Skeletal muscle tissue (tissue), 4 donors: ENCODE results near the gene RBM38. TPM values are rescaled to one million over a fixed set of nuclear protein-coding genes. Genes with fewer than 3 reads are reported as not detected.

ENCODE experiments used
- H3K27ac ChIP-seq: one replicate; pipeline ENCODE4 v1.7.0; 2013; ENCODE audit warnings: mild to moderate bottlenecking, low read depth, low read length, inconsistent platforms
- H3K27me3 ChIP-seq, 3 donors: one replicate each; pipeline ENCODE4 v1.7.0; 2013; ENCODE audit warnings: low read length in 3 of 3; ENCODE audit not compliant: control insufficient read depth in 3 of 3, insufficient read depth in 3 of 3
- H3K36me3 ChIP-seq, 3 donors: one replicate each; pipeline ENCODE4 v1.7.0; 2013; ENCODE audit warnings: low read length in 3 of 3; ENCODE audit not compliant: control insufficient read depth in 3 of 3, insufficient read depth in 3 of 3
- H3K4me1 ChIP-seq, 3 donors: one replicate each; pipeline ENCODE4 v1.7.0; 2013; ENCODE audit warnings: low read length in 3 of 3, mild to moderate bottlenecking in 3 of 3; ENCODE audit not compliant: control insufficient read depth in 3 of 3, insufficient read depth in 3 of 3
- H3K4me3 ChIP-seq, 3 donors: one replicate each; pipeline ENCODE4 v1.7.0; 2013; ENCODE audit warnings: low read length in 3 of 3
- H3K9ac ChIP-seq, 3 donors: one replicate each; pipeline ENCODE4 v1.7.0; 2013; ENCODE audit warnings: low read length in 3 of 3, mild to moderate bottlenecking in 3 of 3, moderate library complexity in 2 of 3, low read depth in 1 of 3
- H3K9me3 ChIP-seq, 3 donors: one replicate each; pipeline ENCODE4 v1.7.0; 2013; ENCODE audit warnings: low read length in 3 of 3; ENCODE audit not compliant: control insufficient read depth in 3 of 3
- total RNA-seq: library from RNA; depleted of rRNA; stranded (reverse); fragments of >200 nt; gene quantifications from one replicate; pipeline ENCODE4 v1.2.3, GENCODE V29; 2014
- donor health status: Osteomylitis.

The RBM38 gene
- total RNA-seq, 1 donor from 2014 or later = 60.0 TPM

DNA sequence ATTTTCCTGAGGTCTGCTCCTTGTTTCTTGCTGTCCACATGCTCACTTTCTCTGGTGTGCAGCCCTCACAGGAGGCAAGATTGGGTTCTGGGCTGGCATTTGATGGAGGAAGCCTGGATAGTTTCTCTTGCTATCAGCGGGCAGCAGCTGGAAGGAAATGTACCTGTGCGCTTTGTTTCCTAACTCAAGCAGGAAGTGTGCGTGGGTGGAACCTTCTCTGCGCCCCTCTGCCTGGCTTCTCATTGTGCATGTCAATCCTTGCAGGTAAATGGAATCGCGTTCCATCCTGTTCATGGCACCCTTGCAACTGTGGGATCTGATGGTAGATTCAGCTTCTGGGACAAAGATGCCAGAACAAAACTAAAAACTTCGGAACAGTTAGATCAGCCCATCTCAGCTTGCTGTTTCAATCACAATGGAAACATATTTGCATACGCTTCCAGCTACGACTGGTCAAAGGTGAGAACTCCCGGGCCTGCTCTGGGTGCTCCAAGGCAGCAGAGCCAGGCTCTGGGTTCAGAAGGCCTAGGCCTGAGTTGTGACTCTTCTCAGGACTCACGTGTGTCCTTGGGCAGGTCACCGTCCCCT, 16.8 kb upstream of the RBM38 start:
- H3K27ac ChIP-seq = no peak overlapping the region
- no peak overlapping the region for H3K4me3 ChIP-seq
- peaks cover 0 to 3% (median 0%) of the 10 kb centered on the region in 3 donors for H3K4me1 ChIP-seq
- H3K27me3 ChIP-seq = no peaks in the 10 kb centered on the region
- H3K9me3 ChIP-seq = no peaks in the 10 kb centered on the region
- no peak overlapping the region for H3K9ac ChIP-seq
- peaks cover 72 to 85% (median 77%) of the 10 kb centered on the region in 3 donors for H3K36me3 ChIP-seq

GRCh38 chr20:57374931-57375651, 16.1 kb upstream of the RBM38 start:
- H3K27ac ChIP-seq = no peak overlapping the region
- H3K27me3 ChIP-seq = no peaks in the 10 kb centered on the region
- peak overlapping the region in 1 of 3 donors; percentile 29 for H3K4me3 ChIP-seq
- peaks cover 67 to 80% (median 76%) of the 10 kb centered on the region in 3 donors for H3K36me3 ChIP-seq
- peaks cover 0 to 3% (median 0%) of the 10 kb centered on the region in 3 donors for H3K4me1 ChIP-seq
- no peak overlapping the region for H3K9ac ChIP-seq
- no peaks in the 10 kb centered on the region for H3K9me3 ChIP-seq

- Histone ChIP-seq H3K4me3 (no peak overlapping the region), H3K27ac (no peak overlapping the region), H3K36me3 (peaks cover 65 to 79% (median 76%) of the 10 kb centered on the region in 3 donors), H3K4me1 (peaks cover 0 to 3% (median 0%) of the 10 kb centered on the region in 3 donors), H3K9me3 (no peaks in the 10 kb centered on the region), H3K9ac (no peak overlapping the region), H3K27me3 (no peaks in the 10 kb centered on the region)
Measured at GRCh38 chr20:57375652-57376230, 15.5 kb upstream of the RBM38 start.

- no peak overlapping the region for H3K27ac ChIP-seq
- H3K4me1 ChIP-seq = peaks cover 0 to 3% (median 0%) of the 10 kb centered on the region in 3 donors
- no peak overlapping the region for H3K4me3 ChIP-seq
- H3K27me3 ChIP-seq = no peaks in the 10 kb centered on the region
- H3K36me3 ChIP-seq = peaks cover 51 to 63% (median 60%) of the 10 kb centered on the region in 3 donors
- H3K9ac ChIP-seq = no peak overlapping the region
- no peaks in the 10 kb centered on the region for H3K9me3 ChIP-seq
Measured at GRCh38 chr20:57377350-57377749, 13.8 kb upstream of the RBM38 start.

DNA sequence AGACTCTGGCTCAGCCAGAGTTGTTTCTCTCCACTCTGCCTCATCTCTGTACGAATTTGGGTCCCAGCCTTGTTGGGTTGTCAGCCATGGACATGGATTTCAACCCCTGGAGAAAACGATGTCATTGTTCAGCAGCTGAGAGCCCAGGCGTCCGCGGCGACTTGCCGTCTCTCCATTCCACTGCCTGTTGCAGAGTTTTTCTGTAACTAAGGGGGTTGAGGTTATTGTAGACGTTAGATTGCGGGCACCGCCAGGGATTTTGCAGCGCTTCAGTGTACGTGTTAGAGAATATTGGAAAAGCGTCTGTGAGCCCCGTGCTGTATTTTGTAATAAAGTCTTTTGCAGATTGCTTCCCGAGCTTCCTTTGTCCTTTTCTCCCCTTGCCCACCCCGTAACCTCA, 13.1 kb upstream of the RBM38 start:
- Histone ChIP-seq H3K27me3 (no peaks in the 10 kb centered on the region), H3K4me3 (no peak overlapping the region), H3K9ac (no peak overlapping the region), H3K4me1 (peaks cover 0 to 3% (median 0%) of the 10 kb centered on the region in 3 donors), H3K27ac (no peak overlapping the region), H3K9me3 (no peaks in the 10 kb centered on the region), H3K36me3 (peaks cover 44 to 56% (median 53%) of the 10 kb centered on the region in 3 donors)

DNA sequence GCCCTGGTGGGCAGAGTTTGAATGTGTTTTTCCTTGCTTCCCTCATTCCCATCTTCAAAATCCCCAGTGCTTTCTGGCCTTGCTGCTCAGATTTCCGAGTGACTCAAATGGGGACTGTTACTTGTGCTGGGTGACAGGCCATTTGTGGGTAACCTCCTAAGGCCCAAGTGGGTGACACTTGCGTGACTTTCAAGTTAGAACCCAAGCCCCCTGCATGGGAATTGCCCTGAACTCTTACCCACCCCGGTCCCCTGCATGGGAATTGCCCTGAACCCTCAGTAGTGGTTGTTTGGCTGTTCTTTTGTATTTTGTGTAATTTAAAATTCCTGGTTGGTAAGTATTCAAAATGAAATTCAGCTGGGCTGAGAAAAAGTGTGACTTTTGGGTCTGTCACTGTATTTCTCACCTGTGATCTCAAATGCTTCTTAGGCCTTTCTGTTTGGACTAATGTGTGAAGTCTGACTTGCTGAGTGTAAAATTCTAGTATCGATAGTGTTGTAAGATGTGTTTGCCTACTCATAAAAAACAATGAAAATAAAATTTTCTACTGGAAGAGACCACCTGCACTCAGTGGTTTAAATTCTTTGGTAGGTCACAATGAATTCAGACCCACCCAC, 12.4 kb upstream of the RBM38 start:
- peaks cover 40 to 52% (median 48%) of the 10 kb centered on the region in 3 donors for H3K36me3 ChIP-seq

DNA sequence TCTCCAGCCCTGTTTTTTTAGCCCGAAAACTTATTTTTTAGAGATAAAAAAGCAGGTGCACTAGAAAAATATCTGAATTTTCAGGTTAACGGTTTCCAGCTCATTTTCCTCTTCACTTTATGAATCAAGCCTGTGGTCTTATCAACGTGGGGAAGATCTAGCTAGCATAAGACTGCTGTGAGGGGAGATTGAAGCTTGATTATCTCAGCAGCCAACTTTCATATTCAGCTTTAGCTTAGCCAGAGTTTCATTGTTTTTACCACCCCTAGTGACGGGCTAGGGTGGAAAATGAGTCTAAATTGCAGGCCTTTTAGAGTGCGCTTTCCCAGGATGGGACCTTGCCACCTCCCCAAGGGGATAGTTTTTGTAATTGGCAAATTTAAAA, 11.9 kb upstream of the RBM38 start:
- H3K36me3 ChIP-seq = peaks cover 40 to 51% (median 44%) of the 10 kb centered on the region in 3 donors

More for the DNA sequence above, 12.4 kb upstream of the RBM38 start:
- Histone ChIP-seq H3K9ac (no peak overlapping the region), H3K4me3 (no peak overlapping the region), H3K27me3 (no peaks in the 10 kb centered on the region), H3K27ac (no peak overlapping the region), H3K9me3 (no peaks in the 10 kb centered on the region), H3K4me1 (peaks cover 0 to 3% (median 0%) of the 10 kb centered on the region in 3 donors)

GRCh38 chr20:57380081-57380750, 11.0 kb upstream of the RBM38 start:
- Histone ChIP-seq H3K9ac (no peak overlapping the region), H3K4me3 (no peak overlapping the region), H3K36me3 (peaks cover 35 to 47% (median 37%) of the 10 kb centered on the region in 3 donors), H3K27me3 (no peaks in the 10 kb centered on the region), H3K9me3 (no peaks in the 10 kb centered on the region), H3K4me1 (peaks cover 3 to 5% (median 4%) of the 10 kb centered on the region in 3 donors), H3K27ac (no peak overlapping the region)

More for the DNA sequence above, 11.9 kb upstream of the RBM38 start:
- H3K4me3 ChIP-seq = no peak overlapping the region
- H3K9me3 ChIP-seq = no peaks in the 10 kb centered on the region
- no peak overlapping the region for H3K27ac ChIP-seq
- H3K27me3 ChIP-seq = no peaks in the 10 kb centered on the region
- H3K9ac ChIP-seq = no peak overlapping the region
- peaks cover 0 to 3% (median 0%) of the 10 kb centered on the region in 3 donors for H3K4me1 ChIP-seq

DNA sequence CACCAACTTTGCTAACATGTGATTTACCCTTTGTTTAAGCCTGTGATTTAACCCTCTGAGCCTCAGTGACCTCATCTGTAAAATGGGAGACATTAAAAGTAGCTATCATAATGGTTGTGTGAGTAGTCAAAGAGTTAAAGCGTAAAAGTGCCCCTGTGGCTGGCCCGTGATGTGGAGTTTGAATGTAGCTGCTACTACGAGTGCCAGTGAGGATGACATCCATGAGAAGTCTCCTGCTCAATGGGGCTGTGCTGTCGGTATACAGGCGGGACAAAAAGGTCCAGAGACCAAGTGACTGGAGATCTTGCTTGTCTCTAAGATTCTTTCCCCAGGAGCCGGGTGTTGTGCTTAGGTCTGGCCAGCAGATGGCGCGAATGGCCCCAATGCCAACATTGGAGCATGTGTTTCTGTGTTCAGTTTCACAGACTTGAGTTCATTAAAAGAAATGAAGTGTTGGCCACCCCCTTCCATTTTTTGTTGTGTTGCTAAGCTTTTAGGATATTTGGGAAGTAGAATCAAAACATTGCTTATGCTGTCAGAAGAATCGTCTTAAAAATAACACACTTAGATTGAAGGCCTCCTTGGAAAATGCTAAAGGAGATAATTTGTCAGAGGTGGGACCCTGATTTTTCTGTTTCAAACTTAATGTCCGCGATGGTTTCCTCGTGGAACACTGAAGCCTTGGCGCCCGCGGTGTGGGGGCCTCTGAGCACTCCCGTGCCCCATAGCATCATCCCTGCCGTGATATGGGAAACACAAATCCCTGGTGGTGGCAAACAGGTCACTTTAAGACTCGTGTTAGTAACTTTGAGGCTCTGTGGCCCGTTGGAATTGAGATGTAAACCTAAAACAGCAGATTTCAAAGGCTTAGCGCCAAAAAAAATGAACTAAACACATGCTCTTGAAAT, 9.3 kb upstream of the RBM38 start:
- Histone ChIP-seq H3K9ac (no peak overlapping the region), H3K4me1 (peaks cover 0 to 7% (median 4%) of the 10 kb centered on the region in 3 donors), H3K4me3 (no peak overlapping the region), H3K9me3 (no peaks in the 10 kb centered on the region), H3K27ac (no peak overlapping the region), H3K36me3 (peaks cover 30 to 36% (median 33%) of the 10 kb centered on the region in 3 donors), H3K27me3 (no peaks in the 10 kb centered on the region)
